ENCODE data around the gene TMEM50A.

DNA sequence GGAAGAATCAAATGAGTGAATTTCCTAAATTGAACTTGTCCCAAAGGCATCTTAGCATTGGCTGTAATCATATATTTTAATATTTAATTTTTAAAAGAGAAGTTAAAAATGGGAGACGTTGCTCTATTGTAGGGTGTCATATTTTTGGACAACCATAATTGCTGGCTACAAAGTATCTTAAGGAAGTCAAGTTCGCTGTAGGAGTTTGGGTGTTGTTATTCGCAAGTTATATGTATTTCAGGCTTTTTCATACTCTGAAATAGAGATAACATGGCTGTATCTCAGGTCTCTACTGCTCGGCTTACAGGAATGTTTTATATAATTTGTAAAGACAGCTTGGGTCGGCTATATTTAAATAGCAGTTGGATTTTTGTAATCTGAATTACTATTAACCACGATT lies 852 bp downstream of the TMEM50A start:
- TF ChIP-seq CTCF (IDR thresholded peaks at IDR 0.05) (no peak), ZFX (IDR thresholded peaks at IDR 0.05; ENCODE audit: borderline replicate concordance) (no peak)

Measured in 22Rv1 (cell line).